Endothelial cell of umbilical vein (primary cell): Measurements from ENCODE around the gene LRRC46.

Experiments
- CTCF ChIP-seq, 2 donors: IDR thresholded peaks; 1 replicate in 1 of 2; 2 replicates in 1 of 2; pipeline ENCODE4 v1.5.1; 2011; ENCODE audit warnings: low read length in 2 of 2, mild to moderate bottlenecking in 2 of 2, moderate library complexity in 2 of 2, control low read depth in 1 of 2, inconsistent platforms in 1 of 2, low read depth in 1 of 2; ENCODE audit not compliant: insufficient read depth in 1 of 2; ENCODE audit errors: extremely low read depth in 1 of 2
- EZH2 ChIP-seq: IDR thresholded peaks from 2 replicates; pipeline ENCODE4 v1.6.1; 2012; ENCODE audit warnings: borderline replicate concordance, low read depth, mild to moderate bottlenecking, moderate library complexity, low read length, inconsistent platforms; ENCODE audit not compliant: severe bottlenecking
- FOS ChIP-seq: IDR thresholded peaks from 2 replicates; pipeline ENCODE4 v1.6.1; 2011; ENCODE audit warnings: mild to moderate bottlenecking, low read length, moderate library complexity, borderline replicate concordance; ENCODE audit not compliant: insufficient read depth
- GATA2 ChIP-seq: IDR thresholded peaks from 2 replicates; pipeline ENCODE4 v1.7.0; 2011; ENCODE audit warnings: low read depth, mild to moderate bottlenecking, moderate library complexity, mixed read lengths, low read length; ENCODE audit not compliant: insufficient read length, insufficient read depth
- JUN ChIP-seq: IDR thresholded peaks from 2 replicates; pipeline ENCODE4 v1.6.1; 2011; ENCODE audit warnings: borderline replicate concordance, low read depth; ENCODE audit not compliant: insufficient read length, insufficient read depth
- MAX ChIP-seq: IDR thresholded peaks from 2 replicates; pipeline ENCODE4 v1.6.1; 2011; ENCODE audit not compliant: insufficient read depth, insufficient read length
- MYC ChIP-seq: IDR thresholded peaks from one replicate; pipeline ENCODE4 v1.6.1; 2011; ENCODE audit warnings: mild to moderate bottlenecking, low read depth, low read length
- POLR2A ChIP-seq: IDR thresholded peaks from 2 replicates; pipeline ENCODE4 v1.6.1; 2012; ENCODE audit warnings: low read depth, mild to moderate bottlenecking, control low read depth, low read length
- POLR2AphosphoS5 ChIP-seq: IDR thresholded peaks from 2 replicates; pipeline ENCODE4 v1.6.1; 2012; ENCODE audit warnings: low read depth, mild to moderate bottlenecking, control low read depth, low read length, moderate library complexity; ENCODE audit not compliant: insufficient read depth

GRCh38 chr17:47869114-47869513, 37.6 kb downstream of the LRRC46 start:
- TF ChIP-seq POLR2AphosphoS5 (no peak), EZH2 (no peak), JUN (no peak), CTCF (IDR thresholded peaks at IDR 0.05; ENCODE audit: extremely low read depth in 1 of 2, insufficient read depth in 1 of 2, low read depth in 1 of 2, low read length in 2 of 2) (no peak), POLR2A (no peak), FOS (no peak), MYC (no peak), MAX (no peak), GATA2 (no peak)
